Renal pelvis (tissue), 4 donors: ENCODE data around the gene GRSF1. TPM values are rescaled to one million over a fixed set of nuclear protein-coding genes. Genes with fewer than 3 reads are reported as not detected.
"Not testable (repeated sequence)": the region's sequence is repeated elsewhere in the genome, so short reads cannot be mapped to it uniquely, and the experiment has no call there.

ENCODE experiments used
- DNase-seq: peaks from one replicate; pipeline ENCODE4 v3.0.0-alpha.2; 2013
- polyA plus RNA-seq, 3 donors: library from polyadenylated mRNA; unstranded; fragments of 120-200 nt; gene quantifications; one replicate each; pipeline ENCODE4 v1.2.1, GENCODE V29; 2013; ENCODE audit not compliant: insufficient read length in 3 of 3

The GRSF1 gene
- polyA plus RNA-seq, 3 donors = 116 to 127 (median 117) TPM

- DNase-seq = peak; percentile 67
Observed at GRCh38 chr4:70838666-70839588, 763 bp downstream of the GRSF1 start.

- no peak for DNase-seq
Observed at GRCh38 chr4:70838204-70838603, 1.5 kb downstream of the GRSF1 start.

GRCh38 chr4:70836081-70836480 is 3.6 kb downstream of the GRSF1 start:
- no peak for DNase-seq

GRCh38 chr4:70833675-70834074 is 6.0 kb downstream of the GRSF1 start:
- DNase-seq = no peak

DNA sequence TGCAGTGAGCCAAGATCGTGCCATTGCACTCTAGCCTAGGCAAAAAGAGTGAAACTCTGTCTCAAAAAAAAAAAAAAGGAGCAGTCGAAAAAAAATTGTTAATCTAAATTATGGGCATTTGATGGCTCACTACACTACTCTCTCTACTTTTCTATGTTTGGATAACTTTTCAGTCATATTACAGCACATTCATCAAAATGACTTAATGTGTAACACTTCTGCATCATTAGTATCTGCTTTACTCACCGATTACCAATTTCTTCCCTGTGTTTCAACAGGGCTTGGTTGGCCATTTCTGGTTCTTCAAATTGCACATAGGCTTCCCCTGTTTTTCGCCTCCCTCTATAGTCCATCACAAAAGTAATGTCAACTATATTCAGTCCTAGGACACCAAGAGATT is 8.4 kb downstream of the GRSF1 start:
- DNase-seq = no peak

DNA sequence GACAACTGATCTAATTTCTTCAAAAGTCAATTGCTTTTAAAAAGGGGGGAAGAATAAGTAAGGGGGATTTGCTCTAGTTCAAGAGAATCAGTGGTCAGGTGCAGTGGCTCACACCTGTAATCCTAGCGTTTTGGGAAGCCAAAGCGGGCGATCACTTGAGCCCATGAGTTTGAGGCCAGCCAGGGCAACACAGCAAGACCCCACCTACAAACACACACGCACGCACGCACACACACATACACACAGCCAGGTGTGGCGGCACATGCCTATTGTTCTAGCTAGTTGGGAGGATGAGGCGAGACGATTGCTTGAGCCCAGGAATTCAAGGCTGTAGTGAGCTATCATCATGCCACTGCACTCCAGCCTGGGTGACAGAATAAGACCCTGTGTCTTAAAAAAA is 9.6 kb downstream of the GRSF1 start:
- no peak for DNase-seq

DNA sequence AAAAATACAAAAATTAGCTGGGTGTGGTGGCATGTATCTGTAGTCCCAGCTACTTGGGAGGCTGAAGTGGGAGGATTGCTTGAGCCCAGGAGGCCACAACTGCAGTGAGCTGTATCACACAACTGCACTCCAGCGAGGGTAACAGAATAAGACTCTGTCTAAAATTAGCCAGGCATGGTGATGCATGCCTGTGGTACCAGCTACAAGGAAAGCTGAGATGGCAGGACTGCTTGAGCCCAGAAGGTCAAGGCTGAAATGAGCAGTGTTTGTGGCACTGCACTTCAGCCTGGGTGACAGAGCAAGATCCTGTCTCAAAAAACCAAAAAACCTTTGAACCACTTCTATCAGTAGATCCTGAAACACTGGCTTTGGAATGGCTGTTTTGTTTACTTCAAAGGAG is 10.2 kb downstream of the GRSF1 start:
- DNase-seq = no peak

- DNase-seq = no peak
Observed at GRCh38 chr4:70829015-70829414, 10.7 kb downstream of the GRSF1 start.

- DNase-seq = no peak
Observed at GRCh38 chr4:70818921-70819320, 20.8 kb downstream of the GRSF1 start.

DNA sequence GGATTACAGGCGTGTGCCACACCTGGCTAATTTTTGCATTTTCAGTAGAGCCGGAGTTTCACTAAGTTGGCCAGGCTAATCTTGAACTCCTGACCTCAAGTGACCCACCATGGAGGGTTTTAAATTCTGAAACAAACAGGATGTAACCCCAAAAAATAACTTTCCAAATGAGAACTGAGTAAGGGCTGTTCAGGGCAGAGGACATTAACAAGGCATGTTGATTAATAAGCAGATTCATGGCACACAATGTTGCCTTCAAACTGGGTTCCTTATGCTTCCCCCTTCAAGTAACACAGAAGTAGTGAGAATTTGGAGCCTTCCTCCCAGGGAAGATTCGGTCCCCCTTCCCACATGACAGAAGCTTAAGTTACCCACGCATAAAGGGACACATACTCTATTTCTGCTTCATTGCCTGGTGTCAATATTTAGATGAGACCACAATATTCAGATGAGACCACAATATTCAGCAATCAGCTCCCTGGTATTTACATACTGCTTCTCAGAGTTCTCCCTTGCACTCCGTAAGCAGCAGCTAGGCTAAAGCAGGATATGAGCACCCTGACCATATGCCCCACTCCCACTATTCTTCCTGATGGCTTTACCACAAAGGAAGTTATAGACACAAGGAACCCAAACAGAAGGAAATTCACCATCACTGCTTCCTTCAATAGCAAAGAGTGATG is 21.4 kb downstream of the GRSF1 start:
- DNase-seq = no peak

DNA sequence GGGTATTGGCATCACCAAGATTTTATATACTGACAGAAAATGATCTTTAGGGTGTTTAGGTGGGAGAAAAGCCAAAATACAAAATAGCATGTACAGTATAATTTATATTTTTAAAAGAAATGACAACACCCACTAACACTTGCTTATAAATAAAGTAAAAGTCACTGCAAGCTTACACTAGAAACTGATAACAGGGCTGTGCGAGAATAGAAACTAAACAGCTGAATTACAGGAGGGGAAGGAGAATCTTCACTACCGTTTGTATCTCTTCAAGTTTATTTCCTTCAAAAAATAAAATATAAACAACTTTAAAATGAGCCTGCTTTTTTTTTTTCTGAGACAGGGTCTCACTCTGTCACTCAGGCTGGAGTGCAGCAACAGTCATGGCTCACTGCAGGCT is 22.8 kb downstream of the GRSF1 start:
- no peak for DNase-seq

- no peak for DNase-seq
Observed at GRCh38 chr4:70815370-70815769, 24.3 kb downstream of the GRSF1 start.

- no peak for DNase-seq
Observed at GRCh38 chr4:70808151-70808550, 31.5 kb downstream of the GRSF1 start.

- no peak for DNase-seq
Observed at GRCh38 chr4:70802928-70803580, 36.6 kb downstream of the GRSF1 start.

DNA sequence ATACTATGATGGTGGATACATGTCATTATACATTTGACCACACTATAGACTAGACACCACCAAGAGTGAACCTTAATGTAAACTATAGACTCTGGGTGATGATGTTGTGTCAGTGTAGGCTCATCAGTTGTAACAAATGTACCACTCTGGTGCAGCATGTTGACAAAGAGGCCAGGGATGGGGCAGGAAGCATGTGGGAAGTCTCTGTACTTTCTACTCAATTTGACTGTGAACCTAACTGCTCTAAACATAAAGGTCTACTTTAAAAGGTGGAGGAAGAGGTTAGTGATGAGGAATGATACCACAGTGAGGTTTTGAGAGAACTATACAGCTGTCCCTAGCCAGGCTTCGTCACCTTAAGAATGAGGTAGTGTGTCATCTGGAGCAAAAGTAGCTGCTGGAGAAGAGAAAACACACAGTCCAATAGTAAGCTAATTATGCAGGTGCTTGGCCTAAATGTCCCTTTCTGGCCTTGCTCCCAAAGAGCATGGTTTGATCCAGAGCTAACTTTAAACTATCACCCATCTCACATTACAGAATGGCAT is 38.4 kb downstream of the GRSF1 start:
- DNase-seq = no peak

DNA sequence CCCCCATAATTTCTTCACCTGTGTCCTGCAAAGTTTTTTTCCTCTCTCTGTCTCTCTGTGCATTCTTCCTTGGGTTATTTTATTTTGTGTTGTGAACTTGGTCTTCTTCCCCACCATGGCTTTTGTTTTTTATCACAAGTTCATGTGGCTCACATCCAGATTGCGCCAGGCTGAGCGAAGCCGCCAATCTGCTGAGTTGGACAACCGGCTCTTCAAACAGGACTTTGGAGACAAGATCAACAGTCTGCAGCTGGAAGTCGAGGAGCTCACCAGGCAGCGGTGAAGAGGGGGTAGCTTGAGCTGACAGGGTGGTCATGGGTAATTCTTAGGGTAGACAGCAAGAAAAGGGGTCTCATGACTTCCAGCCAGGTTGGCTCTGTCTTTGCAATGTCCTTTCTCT is 46.1 kb downstream of the GRSF1 start:
- DNase-seq = no peak

GRCh38 chr4:70788733-70789132 is 51.0 kb downstream of the GRSF1 start:
- no peak for DNase-seq

DNA sequence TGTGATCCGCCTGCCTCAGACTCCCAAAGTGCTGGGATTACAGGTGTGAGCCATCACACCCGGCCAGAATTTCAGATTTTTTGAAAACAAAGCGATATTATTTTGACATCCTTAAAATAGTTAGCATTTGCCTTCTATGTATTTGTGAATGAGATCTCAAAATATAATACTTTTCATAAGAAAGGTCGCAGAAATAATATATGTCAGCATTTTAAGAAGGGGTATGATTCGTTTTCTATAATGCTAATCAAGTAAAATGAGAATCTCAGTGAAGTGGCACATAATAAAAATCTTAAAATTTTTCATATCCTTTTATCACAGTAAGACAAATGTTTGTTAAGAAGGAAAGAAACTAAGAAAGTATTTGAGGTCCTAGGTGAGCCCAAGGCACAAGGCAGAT is 52.2 kb downstream of the GRSF1 start:
- no peak for DNase-seq

DNA sequence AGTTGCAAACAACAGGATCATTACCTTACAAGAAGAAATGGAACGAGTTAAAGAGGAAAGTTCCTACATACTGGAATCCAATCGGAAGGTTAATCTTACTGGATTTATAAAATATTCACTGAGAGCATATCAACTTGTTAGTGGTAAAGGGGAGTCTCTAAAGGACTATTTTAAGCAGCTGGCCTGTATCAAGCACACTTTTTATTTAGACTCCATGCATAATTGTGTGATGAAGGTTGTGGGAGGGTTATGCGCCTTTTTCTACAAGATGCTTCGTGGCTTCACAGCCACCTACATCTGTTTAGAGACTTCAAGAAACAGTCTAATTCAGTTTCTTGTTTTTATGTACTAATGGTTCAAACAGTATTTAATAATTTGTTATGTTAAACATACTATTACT is 56.6 kb downstream of the GRSF1 start:
- no peak for DNase-seq

GRCh38 chr4:70778888-70779422 is 60.7 kb downstream of the GRSF1 start:
- peak; percentile 26 for DNase-seq

DNA sequence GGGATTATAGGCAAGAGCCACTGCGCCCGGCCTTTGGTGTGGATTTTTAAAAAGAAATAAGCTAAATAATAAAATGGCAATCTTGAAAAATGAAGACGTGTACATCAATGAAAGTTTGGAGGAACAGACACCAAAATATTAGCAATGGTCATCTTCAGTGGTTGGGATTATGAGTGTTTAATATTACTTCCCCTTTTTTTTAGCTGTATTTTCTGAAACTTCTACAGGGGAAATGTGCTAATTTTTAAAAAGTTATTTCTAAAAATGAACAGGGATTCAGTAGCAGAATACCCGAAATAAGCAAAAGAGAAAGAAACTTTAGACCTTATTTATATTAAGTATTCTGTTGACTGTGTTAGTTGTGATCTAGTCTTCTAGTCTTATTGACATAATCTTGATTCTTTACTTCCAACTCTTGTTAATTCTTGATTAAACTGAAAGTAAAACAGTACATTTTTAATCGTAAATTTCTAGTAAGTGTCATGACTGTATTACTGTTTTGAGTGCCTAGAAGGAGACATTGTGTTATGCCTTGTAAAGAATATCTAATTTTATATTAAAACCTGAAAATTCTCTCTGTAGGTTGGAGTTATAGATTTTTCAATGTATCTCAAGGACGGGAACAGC is 66.6 kb downstream of the GRSF1 start:
- no peak for DNase-seq

GRCh38 chr4:70769396-70769795 is 70.3 kb downstream of the GRSF1 start:
- not testable (repeated sequence) for DNase-seq
